Fibroblast of lung (primary cell): Measurements from ENCODE around the gene DLL4.

Experiments used
- EZH2 ChIP-seq: IDR thresholded peaks from 2 replicates; pipeline ENCODE4 v1.5.1; 2012; ENCODE audit warnings: low read length, control low read depth, mild to moderate bottlenecking; ENCODE audit errors: missing control alignments
- TF ChIP-seq, protein P1 (sequence below), 2 donors: IDR thresholded peaks in 1 of 2; conservative IDR thresholded peaks in 1 of 2; 1 replicate in 1 of 2; 2 replicates in 1 of 2; pipeline ENCODE4 v1.5.1; 2011 to 2012; ENCODE audit warnings: low read length in 2 of 2, control low read depth in 1 of 2, inconsistent platforms in 1 of 2, low read depth in 1 of 2, mild to moderate bottlenecking in 1 of 2

DNA sequence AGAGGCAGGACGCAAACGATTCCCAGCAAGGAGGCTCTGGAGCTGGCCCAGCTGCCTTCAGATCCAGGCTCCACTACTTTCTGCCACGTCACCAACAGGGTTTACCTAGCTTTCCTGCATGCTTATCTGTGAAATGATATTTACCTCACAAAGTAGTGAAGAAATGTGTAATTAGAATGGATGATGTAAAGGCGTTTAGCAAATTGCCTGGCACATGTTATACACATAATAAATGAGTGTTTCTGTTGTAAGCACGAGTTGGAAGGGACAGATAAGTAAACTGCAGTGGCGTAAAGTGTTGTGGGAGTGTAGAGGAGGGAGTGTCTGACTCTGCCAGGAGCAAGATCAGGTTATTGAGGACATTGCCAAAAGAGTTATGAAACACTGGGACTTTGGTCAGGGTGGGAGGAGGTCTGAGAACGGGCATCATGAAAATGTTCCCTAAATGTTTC lies 20.6 kb downstream of the DLL4 start:
- TF ChIP-seq, protein P1, sequence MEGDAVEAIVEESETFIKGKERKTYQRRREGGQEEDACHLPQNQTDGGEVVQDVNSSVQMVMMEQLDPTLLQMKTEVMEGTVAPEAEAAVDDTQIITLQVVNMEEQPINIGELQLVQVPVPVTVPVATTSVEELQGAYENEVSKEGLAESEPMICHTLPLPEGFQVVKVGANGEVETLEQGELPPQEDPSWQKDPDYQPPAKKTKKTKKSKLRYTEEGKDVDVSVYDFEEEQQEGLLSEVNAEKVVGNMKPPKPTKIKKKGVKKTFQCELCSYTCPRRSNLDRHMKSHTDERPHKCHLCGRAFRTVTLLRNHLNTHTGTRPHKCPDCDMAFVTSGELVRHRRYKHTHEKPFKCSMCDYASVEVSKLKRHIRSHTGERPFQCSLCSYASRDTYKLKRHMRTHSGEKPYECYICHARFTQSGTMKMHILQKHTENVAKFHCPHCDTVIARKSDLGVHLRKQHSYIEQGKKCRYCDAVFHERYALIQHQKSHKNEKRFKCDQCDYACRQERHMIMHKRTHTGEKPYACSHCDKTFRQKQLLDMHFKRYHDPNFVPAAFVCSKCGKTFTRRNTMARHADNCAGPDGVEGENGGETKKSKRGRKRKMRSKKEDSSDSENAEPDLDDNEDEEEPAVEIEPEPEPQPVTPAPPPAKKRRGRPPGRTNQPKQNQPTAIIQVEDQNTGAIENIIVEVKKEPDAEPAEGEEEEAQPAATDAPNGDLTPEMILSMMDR (conservative IDR thresholded peaks at IDR 0.05 in 1 of 2, IDR thresholded peaks at IDR 0.05 in 1 of 2; ENCODE audit: low read depth in 1 of 2, low read length in 2 of 2) = no peak
- no peak for TF ChIP-seq EZH2
